Brain pericyte (primary cell): ENCODE measurements around the gene CETP.

Experiments
- DNase-seq: peaks from one replicate; pipeline ENCODE4 v3.0.0-alpha.2; 2012; ENCODE audit warnings: low read depth, low spot score

Gene CETP

DNA sequence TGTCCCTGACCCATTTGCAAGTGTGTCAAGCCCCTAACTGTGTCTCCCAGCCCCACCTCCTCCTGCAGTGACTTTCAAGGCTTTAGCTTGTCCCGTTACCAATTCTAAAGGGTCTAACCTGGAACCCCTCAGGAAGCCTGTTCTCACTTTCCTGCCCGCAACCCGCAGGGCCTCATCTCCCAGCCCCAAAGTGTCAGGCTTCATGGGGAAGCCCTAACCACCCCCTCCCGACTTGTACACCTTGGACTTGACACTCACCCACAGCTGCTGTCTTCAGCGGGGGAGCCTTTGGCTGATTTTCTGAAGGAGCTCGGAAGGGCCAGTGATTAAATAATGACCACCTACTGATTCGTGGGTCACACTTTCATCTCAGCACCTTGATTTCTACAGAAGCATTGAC lies 60.7 kb downstream of the CETP start:
- DNase-seq, result no peak

DNA sequence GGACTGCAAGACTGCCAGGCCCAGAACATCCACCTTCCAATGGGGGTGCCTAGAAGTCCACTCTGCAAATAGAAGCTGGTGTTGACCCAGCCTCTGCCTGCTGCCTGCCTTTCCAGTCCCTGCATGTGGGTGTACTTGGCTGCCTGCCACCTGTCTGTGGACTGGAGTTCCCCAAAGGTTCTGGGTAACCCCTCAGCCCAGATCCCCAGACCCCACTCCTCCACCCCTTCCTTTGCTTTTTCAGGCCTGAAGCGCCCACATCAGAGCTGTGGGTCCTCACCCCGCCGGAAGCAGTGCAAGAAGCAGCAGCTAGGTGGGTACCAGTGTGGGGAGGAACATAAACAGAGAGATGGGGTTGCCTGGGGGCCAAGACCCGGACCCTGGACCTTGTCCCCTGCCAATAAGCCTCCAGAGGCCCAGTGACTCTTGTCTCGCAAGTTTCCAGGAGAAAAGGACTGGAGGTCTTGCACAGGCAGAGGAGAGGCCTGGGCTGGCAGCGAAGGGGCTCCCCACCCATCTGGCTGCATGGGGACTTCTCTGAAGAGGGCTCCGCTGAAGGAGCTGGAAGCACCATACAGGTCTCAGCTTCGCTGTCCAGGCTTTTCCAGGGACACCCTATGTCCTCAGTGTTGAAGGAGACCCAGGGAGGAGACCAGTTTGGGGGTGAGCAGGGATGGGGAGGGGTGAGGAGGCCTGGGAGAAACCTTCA lies 61.9 kb downstream of the CETP start:
- no peak for DNase-seq

DNA sequence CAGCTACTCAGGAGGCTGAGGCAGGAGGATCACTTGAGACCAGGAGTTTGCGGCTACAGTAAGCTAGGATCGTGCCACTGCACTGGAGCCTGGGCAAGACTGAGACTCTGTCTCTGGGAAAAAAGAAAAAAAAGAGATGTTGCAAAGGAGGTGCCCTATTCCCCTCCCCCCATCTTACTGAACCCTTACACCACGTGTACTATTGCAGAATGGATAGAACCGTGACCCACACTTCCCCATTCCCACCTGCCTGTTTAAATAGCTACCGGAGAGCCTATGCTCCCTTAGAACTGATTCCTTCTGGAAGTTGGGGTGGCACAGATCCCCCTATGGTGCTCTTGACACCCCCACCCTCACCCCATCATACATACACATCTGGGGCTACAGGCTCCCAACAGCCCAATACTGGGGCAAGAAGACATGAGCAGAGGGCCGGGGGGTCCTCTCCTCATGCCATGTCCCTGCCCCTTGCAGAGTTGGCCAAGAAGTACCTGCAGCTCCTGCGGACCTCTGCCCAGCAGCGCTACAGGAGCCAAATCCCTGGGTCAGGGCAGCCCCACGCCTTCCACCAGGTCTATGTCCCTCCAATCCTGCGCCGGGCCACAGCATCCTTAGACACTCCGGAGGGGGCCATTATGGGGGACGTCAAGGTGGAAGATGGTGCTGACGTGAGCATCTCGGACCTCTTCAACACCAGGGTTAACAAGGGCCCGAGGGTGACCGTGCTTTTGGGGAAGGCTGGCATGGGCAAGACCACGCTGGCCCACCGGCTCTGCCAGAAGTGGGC lies 63.3 kb downstream of the CETP start:
- DNase-seq, result no peak

DNA sequence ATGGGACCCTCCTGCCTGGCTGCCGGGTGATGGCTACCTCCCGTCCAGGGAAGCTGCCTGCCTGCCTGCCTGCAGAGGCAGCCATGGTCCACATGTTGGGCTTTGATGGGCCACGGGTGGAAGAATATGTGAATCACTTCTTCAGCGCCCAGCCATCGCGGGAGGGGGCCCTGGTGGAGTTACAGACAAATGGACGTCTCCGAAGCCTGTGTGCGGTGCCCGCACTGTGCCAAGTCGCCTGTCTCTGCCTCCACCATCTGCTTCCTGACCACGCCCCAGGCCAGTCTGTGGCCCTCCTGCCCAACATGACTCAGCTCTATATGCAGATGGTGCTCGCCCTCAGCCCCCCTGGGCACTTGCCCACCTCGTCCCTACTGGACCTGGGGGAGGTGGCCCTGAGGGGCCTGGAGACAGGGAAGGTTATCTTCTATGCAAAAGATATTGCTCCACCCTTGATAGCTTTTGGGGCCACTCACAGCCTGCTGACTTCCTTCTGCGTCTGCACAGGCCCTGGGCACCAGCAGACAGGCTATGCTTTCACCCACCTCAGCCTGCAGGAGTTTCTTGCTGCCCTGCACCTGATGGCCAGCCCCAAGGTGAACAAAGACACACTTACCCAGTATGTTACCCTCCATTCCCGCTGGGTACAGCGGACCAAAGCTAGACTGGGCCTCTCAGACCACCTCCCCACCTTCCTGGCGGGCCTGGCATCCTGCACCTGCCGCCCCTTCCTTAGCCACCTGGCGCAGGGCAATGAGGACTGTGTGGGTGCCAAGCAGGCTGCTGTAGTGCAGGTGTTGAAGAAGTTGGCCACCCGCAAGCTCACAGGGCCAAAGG lies 64.4 kb downstream of the CETP start:
- DNase-seq, result no peak

DNA sequence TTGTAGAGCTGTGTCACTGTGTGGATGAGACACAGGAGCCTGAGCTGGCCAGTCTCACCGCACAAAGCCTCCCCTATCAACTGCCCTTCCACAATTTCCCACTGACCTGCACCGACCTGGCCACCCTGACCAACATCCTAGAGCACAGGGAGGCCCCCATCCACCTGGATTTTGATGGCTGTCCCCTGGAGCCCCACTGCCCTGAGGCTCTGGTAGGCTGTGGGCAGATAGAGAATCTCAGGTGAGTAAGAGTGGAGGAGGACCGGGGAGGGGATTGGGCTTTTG lies 65.0 kb downstream of the CETP start:
- DNase-seq, result no peak

DNA sequence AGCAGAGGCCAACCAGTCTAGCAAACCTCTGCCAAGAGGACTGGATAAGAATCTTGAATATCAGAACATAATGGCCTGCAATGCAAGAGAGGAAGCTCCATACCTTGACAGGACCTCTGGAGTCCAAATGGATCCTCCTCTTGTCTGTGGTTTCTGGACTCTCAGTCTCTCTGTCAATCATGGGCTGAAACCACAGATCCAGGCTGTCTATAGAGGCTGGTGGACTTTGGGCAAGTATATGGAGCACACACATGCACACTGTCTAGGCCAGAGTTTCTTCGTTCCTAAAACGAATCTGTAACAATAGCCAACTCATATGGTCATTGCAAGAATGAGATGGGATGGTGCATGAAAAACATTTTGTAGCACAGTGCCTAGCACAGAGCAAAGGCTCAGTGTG lies 65.3 kb downstream of the CETP start:
- DNase-seq, result no peak

DNA sequence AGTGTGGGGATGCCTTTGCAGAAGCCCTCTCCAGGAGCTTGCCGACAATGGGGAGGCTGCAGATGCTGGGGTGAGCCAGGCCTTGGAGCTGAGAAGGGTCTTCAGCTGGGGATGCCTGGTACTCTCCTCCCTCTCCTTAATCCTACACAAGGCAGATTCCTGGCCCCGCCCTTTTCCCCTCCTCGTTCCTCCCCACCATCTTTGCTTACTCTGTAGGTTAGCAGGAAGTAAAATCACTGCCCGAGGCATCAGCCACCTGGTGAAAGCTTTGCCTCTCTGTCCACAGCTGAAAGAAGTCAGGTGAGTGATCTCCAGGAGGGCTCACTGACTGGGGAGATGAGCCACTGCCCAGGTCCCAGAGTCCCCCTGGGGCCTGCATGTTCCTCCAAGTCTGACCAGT lies 66.3 kb downstream of the CETP start:
- no peak for DNase-seq

DNA sequence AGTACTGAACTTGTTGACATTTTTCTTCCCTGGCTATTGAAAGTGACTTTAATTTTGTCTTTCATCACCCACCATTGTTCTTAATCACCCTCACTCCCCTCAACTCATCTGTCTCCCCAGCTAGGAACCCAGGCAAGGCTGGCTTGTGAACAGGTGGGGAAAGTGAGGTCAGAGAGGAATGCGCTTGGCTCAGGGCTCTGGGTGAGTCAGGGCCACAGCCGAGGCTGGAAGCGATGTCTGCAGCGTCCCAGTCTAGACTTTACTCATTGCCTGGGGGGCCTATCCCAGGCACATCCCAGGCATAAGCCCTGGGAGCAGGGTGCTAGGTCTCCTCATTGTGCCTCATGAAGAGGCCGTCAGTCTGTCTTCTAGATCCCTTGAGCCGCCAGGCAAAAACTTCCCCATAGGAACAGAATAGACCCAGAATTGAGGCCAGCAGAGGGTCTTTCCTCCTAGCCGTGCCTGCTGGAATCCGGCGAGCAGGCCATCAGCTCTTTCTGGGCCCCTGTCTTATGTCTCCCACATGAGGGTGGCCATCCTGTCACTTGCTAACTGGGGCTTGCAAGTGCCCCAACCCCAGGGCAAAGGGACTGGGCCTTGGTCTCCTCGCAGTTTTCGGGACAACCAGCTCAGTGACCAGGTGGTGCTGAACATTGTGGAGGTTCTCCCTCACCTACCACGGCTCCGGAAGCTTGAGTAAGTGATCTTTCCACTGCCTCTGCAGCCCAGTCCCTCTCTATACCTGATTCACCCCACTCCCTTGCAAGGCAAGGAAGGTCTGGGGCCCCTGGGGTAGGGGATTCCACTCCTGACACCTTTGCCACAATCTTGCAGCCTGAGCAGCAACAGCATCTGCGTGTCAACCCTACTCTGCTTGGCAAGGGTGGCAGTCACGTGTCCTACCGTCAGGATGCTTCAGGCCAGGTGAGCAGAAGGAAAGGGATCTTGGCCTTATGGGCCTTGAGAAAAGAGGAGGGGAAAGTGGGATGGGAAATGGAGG lies 67.7 kb downstream of the CETP start:
- no peak for DNase-seq

DNA sequence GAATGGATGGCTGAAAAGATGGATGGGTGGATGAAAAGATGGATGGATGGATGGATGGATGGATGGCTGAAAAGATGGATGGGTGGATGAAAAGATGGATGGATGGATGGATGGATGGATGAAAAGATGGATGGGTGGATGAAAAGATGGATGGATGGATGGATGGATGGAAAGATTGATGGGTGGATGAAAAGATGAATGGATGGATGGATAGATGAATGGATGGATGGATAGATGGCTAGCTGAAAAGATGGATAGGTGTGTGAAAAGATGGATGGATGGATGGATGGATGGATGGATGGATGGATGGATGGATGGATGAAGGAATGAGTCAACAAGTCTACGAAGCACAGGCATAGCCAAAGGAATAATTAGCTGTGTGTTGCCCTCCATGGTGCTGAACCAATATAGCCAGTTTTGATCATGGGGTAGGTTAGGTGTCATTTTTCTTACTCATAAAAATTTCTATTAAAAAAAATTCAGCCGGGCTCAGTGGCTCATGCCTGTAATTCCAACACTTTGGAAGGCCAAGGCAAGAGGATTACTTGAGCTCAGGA lies 68.7 kb downstream of the CETP start:
- no peak for DNase-seq

DNA sequence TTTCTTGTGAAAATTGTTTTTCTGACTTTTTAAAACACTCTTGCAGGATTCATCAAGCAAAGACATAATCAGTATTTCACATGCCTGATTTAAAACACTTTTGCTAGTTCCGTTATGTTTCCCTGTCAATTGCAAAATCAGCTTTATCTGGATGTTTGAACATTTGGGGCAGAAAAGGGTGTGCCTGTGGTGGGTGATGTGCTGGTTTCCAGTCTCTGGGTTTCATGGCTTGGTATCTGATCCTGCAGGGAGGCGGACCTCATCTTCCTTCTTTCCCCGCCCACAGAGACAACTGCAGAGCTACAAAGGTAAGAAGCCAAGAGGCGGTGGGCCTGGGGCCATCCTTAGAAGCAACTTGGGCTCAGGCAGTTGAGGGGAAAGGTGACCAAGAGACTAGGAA lies 69.4 kb downstream of the CETP start:
- DNase-seq, result no peak

DNA sequence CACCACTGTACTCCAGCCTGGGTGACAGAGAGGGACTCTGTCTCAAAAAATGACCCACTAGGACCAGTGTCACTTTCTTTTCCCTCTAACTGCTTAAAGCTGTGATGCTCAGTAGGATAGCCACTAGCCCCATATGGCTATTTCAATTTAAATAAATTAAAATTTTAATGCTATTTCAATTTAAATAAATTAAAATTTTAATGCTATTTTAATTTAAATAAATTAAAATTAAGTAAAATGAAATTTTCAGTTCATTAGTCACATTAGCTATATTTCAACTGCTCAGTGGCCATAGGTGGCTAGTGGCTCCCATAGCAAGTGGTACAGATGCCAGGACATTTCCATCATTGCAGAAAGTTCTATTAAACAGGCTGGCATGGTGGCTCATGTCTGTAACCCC lies 70.6 kb downstream of the CETP start:
- DNase-seq, result no peak

DNA sequence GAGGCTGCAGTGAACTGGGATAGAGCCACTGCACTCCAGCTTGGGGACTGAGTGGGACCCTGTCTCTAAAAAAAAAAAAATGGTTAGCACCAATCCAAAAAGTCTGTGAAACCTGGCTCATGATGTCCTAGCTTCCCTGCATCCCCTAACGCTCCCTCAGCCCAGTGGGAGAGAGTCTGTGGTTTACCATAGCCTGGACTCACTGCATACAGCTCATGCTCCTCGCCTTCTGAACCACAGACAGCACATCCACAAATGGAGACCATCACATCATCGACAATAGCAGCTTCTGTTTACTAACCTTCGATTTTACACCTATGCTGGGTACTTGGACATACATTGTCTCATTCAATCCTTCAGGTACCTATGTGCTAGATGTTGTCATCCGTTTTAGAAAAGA lies 71.2 kb downstream of the CETP start:
- DNase-seq, result no peak
